Uterus (tissue), 2 donors: Measurements from ENCODE around the gene FOLR1.

ENCODE experiments used
- POLR2A ChIP-seq, 2 donors: fragments of 450-650 bp; IDR thresholded peaks; one replicate each; pipeline ENCODE4 v1.6.1; 2016; ENCODE audit warnings: antibody characterized with exemption in 2 of 2, mild to moderate bottlenecking in 1 of 2, moderate library complexity in 1 of 2
- TF ChIP-seq, protein P1 (sequence below), 4 experiments: fragments of 200-600 bp in 2 of 4; fragments of 450-650 bp in 2 of 4; sonication (generic) in 2 of 4; IDR thresholded peaks; one replicate each; pipeline ENCODE4 v1.5.1; 2016 to 2019; ENCODE audit warnings: antibody characterized with exemption in 4 of 4, mild to moderate bottlenecking in 2 of 4, moderate library complexity in 1 of 4

DNA sequence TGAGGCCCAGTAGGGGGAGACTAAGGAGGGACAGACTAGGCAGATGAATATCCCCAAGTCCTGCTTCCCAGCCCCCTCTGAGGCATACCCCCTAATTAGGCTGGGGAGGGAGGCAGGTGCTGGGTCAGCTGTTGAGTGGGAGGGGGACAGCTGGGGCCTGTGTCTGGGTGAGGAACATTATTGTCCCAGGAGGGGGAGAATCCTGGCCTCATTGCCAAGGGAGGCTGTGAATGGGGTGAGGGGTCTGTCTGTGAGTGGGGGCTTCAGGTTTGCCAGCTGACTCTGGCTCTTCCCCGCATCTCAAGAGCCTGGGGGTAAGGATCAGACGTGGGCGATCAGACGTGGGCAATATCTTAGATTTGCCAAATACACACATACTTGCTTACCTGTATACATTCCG, 34.8 kb downstream of the FOLR1 start:
- TF ChIP-seq, protein P1, sequence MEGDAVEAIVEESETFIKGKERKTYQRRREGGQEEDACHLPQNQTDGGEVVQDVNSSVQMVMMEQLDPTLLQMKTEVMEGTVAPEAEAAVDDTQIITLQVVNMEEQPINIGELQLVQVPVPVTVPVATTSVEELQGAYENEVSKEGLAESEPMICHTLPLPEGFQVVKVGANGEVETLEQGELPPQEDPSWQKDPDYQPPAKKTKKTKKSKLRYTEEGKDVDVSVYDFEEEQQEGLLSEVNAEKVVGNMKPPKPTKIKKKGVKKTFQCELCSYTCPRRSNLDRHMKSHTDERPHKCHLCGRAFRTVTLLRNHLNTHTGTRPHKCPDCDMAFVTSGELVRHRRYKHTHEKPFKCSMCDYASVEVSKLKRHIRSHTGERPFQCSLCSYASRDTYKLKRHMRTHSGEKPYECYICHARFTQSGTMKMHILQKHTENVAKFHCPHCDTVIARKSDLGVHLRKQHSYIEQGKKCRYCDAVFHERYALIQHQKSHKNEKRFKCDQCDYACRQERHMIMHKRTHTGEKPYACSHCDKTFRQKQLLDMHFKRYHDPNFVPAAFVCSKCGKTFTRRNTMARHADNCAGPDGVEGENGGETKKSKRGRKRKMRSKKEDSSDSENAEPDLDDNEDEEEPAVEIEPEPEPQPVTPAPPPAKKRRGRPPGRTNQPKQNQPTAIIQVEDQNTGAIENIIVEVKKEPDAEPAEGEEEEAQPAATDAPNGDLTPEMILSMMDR (IDR thresholded peaks at IDR 0.05), result no peak
- TF ChIP-seq POLR2A (IDR thresholded peaks at IDR 0.05), result no peak
